H1 (cell line): ENCODE data around the gene GATC. TPM values are rescaled to one million over a fixed set of nuclear protein-coding genes. Genes with fewer than 3 reads are reported as not detected.

Experiments used
- CTCF ChIA-PET: fragments of 300-600 bp; sonication (Branson Sonifier 250); formaldehyde crosslinking; loops from one replicate; lab custom pipeline; 2021; ENCODE audit not compliant: partially characterized antibody; lab: Charles Lee
- POLR2A ChIA-PET: fragments of 300-600 bp; sonication (Branson Sonifier 250); formaldehyde crosslinking; loops from one replicate; lab custom pipeline; 2021; ENCODE audit warnings: inconsistent platforms; ENCODE audit not compliant: partially characterized antibody; lab: Charles Lee
- DNase-seq, 2 experiments: peaks; one replicate each; pipeline versions ENCODE4 v3.0.0 to v3.0.0-alpha.2; 2010 to 2022; ENCODE audit warnings: low spot score in 2 of 2, low read depth in 1 of 2, mixed read lengths in 1 of 2
- FAIRE-seq: peaks from 2 replicates; lab custom pipeline; 2011; peaks lifted over from hg19 to GRCh38; lab: Jason Lieb, UNC
- H2AFZ ChIP-seq: 2 replicates; pipeline ENCODE4 v1.8.1; 2012; ENCODE audit warnings: low read length, inconsistent platforms
- H2AK5ac ChIP-seq: 2 replicates; pipeline ENCODE4 v1.6.1; 2013; ENCODE audit warnings: low read depth, low read length
- H2BK120ac ChIP-seq: replicated peaks from 2 replicates; pipeline ENCODE3; 2013; ENCODE audit warnings: low read depth, low read length, inconsistent platforms
- H2BK12ac ChIP-seq: 2 replicates; pipeline ENCODE4 v1.6.1; 2013; ENCODE audit warnings: low read depth, low read length
- H2BK15ac ChIP-seq: 2 replicates; pipeline ENCODE4 v1.6.1; 2013; ENCODE audit warnings: low read length
- H2BK20ac ChIP-seq: 2 replicates; pipeline ENCODE4 v1.6.1; 2013; ENCODE audit warnings: low read length
- H2BK5ac ChIP-seq: 2 replicates; pipeline ENCODE4 v1.6.1; 2013; ENCODE audit warnings: low read depth, low read length
- H3K14ac ChIP-seq: 2 replicates; pipeline ENCODE4 v1.6.1; 2013; ENCODE audit warnings: inconsistent platforms; ENCODE audit not compliant: insufficient read length
- H3K18ac ChIP-seq: 2 replicates; pipeline ENCODE4 v1.6.1; 2013; ENCODE audit warnings: low read length; ENCODE audit errors: extremely low read depth
- H3K23ac ChIP-seq: 2 replicates; pipeline ENCODE4 v1.6.1; 2013; ENCODE audit warnings: inconsistent platforms; ENCODE audit not compliant: insufficient read length
- H3K23me2 ChIP-seq: 2 replicates; pipeline ENCODE4 v1.6.1; 2013; ENCODE audit warnings: low read depth, low read length
- H3K27ac ChIP-seq: 2 replicates; pipeline ENCODE4 v1.6.1; 2011; ENCODE audit warnings: low read depth, low read length, inconsistent platforms
- H3K27me3 ChIP-seq, 4 experiments: replicated peaks in 1 of 4; 1 replicate in 1 of 4; 2 replicates in 3 of 4; pipeline versions ENCODE4 v1.6.1 to v1.8.1; 2011 to 2013; ENCODE audit warnings: low read length in 3 of 4, mild to moderate bottlenecking in 3 of 4, inconsistent platforms in 2 of 4, mixed read lengths in 2 of 4, moderate library complexity in 1 of 4; ENCODE audit not compliant: control insufficient read depth in 3 of 4, insufficient read depth in 3 of 4; ENCODE audit errors: extremely low read depth in 1 of 4
- H3K36me3 ChIP-seq, 4 experiments: 2 replicates each; pipeline versions ENCODE4 v1.6.1 to v1.8.1; 2011 to 2013; ENCODE audit warnings: mild to moderate bottlenecking in 4 of 4, low read length in 3 of 4, moderate library complexity in 2 of 4, control low read depth in 1 of 4, inconsistent platforms in 1 of 4; ENCODE audit not compliant: insufficient read depth in 4 of 4, control insufficient read depth in 2 of 4
- H3K4ac ChIP-seq: replicated peaks from 2 replicates; pipeline ENCODE3; 2013; ENCODE audit warnings: low read length, low read depth, mixed read lengths, inconsistent platforms; ENCODE audit not compliant: insufficient read length
- H3K4me1 ChIP-seq, 4 experiments: replicated peaks in 1 of 4; 1 replicate in 1 of 4; 2 replicates in 3 of 4; pipeline versions ENCODE4 v1.6.1 to v1.8.1; 2011 to 2013; ENCODE audit warnings: low read length in 3 of 4, inconsistent platforms in 2 of 4, mixed read lengths in 1 of 4; ENCODE audit not compliant: insufficient read depth in 4 of 4, control insufficient read depth in 3 of 4
- H3K4me2 ChIP-seq, 2 experiments: 2 replicates each; pipeline versions ENCODE4 v1.6.1 to v1.8.1; 2011 to 2013; ENCODE audit warnings: low read depth in 2 of 2, low read length in 2 of 2, control low read depth in 1 of 2, inconsistent platforms in 1 of 2, mild to moderate bottlenecking in 1 of 2; ENCODE audit not compliant: insufficient read depth in 1 of 2
- H3K4me3 ChIP-seq, 4 experiments: fragments of 200-600, 300-600 bp in 1 of 4; sonication (generic), shearing (Covaris generic), sonication (Bioruptor Twin) in 1 of 4; 2 replicates each; pipeline versions ENCODE4 v1.5.1 to v1.8.1; 2011 to 2016; ENCODE audit warnings: low read length in 4 of 4, low read depth in 3 of 4, control low read depth in 2 of 4, inconsistent platforms in 2 of 4, mild to moderate bottlenecking in 2 of 4, mixed read lengths in 1 of 4, moderate library complexity in 1 of 4; ENCODE audit not compliant: insufficient read depth in 2 of 4; ENCODE audit errors: extremely low read depth in 1 of 4
- H3K56ac ChIP-seq: replicated peaks from 2 replicates; pipeline ENCODE3; 2013; ENCODE audit warnings: low read depth, mild to moderate bottlenecking, mixed read lengths, low read length, inconsistent platforms; ENCODE audit not compliant: insufficient read length
- H3K79me1 ChIP-seq: 2 replicates; pipeline ENCODE4 v1.6.1; 2013; ENCODE audit warnings: low read depth, low read length, control low read depth
- H3K79me2 ChIP-seq, 2 experiments: 2 replicates each; pipeline versions ENCODE4 v1.6.1 to v1.8.1; 2012 to 2013; ENCODE audit warnings: low read length in 2 of 2, mild to moderate bottlenecking in 2 of 2, inconsistent platforms in 1 of 2; ENCODE audit not compliant: insufficient read depth in 2 of 2, control insufficient read depth in 1 of 2
- H3K9ac ChIP-seq, 4 experiments: replicated peaks in 1 of 4; 1 replicate in 1 of 4; 2 replicates in 3 of 4; pipeline versions ENCODE4 v1.6.1 to v1.8.1; 2011 to 2013; ENCODE audit warnings: low read depth in 3 of 4, low read length in 3 of 4, control low read depth in 2 of 4, mild to moderate bottlenecking in 2 of 4, moderate library complexity in 2 of 4, inconsistent platforms in 1 of 4; ENCODE audit errors: extremely low read depth in 1 of 4
- H3K9me3 ChIP-seq, 2 experiments: 2 replicates each; pipeline versions ENCODE4 v1.6.1 to v1.8.1; 2012 to 2013; ENCODE audit warnings: mild to moderate bottlenecking in 2 of 2, moderate library complexity in 2 of 2, control low read depth in 1 of 2, inconsistent platforms in 1 of 2, low read depth in 1 of 2, low read length in 1 of 2, mixed read lengths in 1 of 2; ENCODE audit not compliant: insufficient read depth in 2 of 2
- H4K20me1 ChIP-seq, 2 experiments: replicated peaks in 1 of 2; 2 replicates each; pipeline versions ENCODE3 to v1.8.1; 2011 to 2013; ENCODE audit warnings: inconsistent platforms in 2 of 2, low read length in 2 of 2, mild to moderate bottlenecking in 1 of 2; ENCODE audit not compliant: insufficient read depth in 2 of 2, control insufficient read depth in 1 of 2
- H4K5ac ChIP-seq: 2 replicates; pipeline ENCODE4 v1.6.1; 2013; ENCODE audit warnings: low read length, low read depth, mixed read lengths, inconsistent platforms; ENCODE audit not compliant: insufficient read length
- H4K8ac ChIP-seq: 2 replicates; pipeline ENCODE4 v1.8.0; 2013; ENCODE audit warnings: mild to moderate bottlenecking, moderate library complexity, low read length, inconsistent platforms; ENCODE audit not compliant: insufficient read depth; ENCODE audit errors: extremely low read depth
- H4K91ac ChIP-seq: replicated peaks from 2 replicates; pipeline ENCODE3; 2013; ENCODE audit warnings: low read length, mixed read lengths, inconsistent platforms; ENCODE audit not compliant: insufficient read length
- CREB1 ChIP-seq: IDR thresholded peaks from 2 replicates; pipeline ENCODE4 v1.6.1; 2012; ENCODE audit warnings: inconsistent platforms
- GABPA ChIP-seq: IDR thresholded peaks from 2 replicates; pipeline ENCODE4 v1.6.1; 2011; ENCODE audit warnings: mild to moderate bottlenecking, low read length, moderate library complexity, borderline replicate concordance; ENCODE audit not compliant: insufficient read depth
- GTF2F1 ChIP-seq: IDR thresholded peaks from 2 replicates; pipeline ENCODE4 v1.6.1; 2012; ENCODE audit warnings: low read depth, low read length, improper control_type of control experiment, borderline replicate concordance
- KDM4A ChIP-seq: IDR thresholded peaks from one replicate; pipeline ENCODE4 v1.7.1; 2012; ENCODE audit warnings: low read depth, mild to moderate bottlenecking, moderate library complexity, low read length, inconsistent platforms; ENCODE audit not compliant: severe bottlenecking
- POLR2A ChIP-seq, 2 experiments: IDR thresholded peaks; 1 replicate in 1 of 2; 2 replicates in 1 of 2; pipeline ENCODE4 v1.6.1; 2011; ENCODE audit warnings: low read depth in 2 of 2, low read length in 2 of 2, mild to moderate bottlenecking in 2 of 2; ENCODE audit errors: control extremely low read depth in 1 of 2
- RAD21 ChIP-seq, 2 experiments: IDR thresholded peaks in 1 of 2; conservative IDR thresholded peaks in 1 of 2; 2 replicates each; pipeline ENCODE4 v1.6.1; 2011; ENCODE audit warnings: low read depth in 2 of 2, low read length in 2 of 2, improper control_type of control experiment in 1 of 2, inconsistent platforms in 1 of 2, mild to moderate bottlenecking in 1 of 2, moderate library complexity in 1 of 2
- TAF1 ChIP-seq: IDR thresholded peaks from 2 replicates; pipeline ENCODE4 v1.6.1; 2011; ENCODE audit warnings: mild to moderate bottlenecking, low read depth, low read length
- TAF7 ChIP-seq: optimal IDR thresholded peaks from 2 replicates; pipeline ENCODE3; 2011; ENCODE audit warnings: low read depth, mild to moderate bottlenecking, inconsistent platforms, low read length, moderate library complexity, borderline replicate concordance
- TEAD4 ChIP-seq: IDR thresholded peaks from 2 replicates; pipeline ENCODE4 v1.6.1; 2012; ENCODE audit warnings: low read depth, low read length, inconsistent platforms, mixed read lengths
- WGBS, 2 experiments: shearing (Covaris generic) in 1 of 2; methylation state at CpG; one replicate each; pipeline versions ENCODE4 v1.1.6 to v1.1.7; 2013 to 2015; ENCODE audit warnings: low lambda C conversion rate in 2 of 2, mixed read lengths in 2 of 2, inconsistent platforms in 1 of 2, low coverage in 1 of 2, missing lambda C conversion rate in 1 of 2; ENCODE audit not compliant: insufficient replicate concordance in 2 of 2, insufficient coverage in 1 of 2, insufficient read length in 1 of 2; ENCODE audit errors: extremely low coverage in 1 of 2, missing lambda C conversion rate in 1 of 2; 5-methylcytosine and 5-hydroxymethylcytosine counted together
- polyA plus RNA-seq, 7 experiments: library from polyadenylated mRNA; depleted of rRNA in 3 of 7; stranded (reverse) in 5 of 7; unstranded in 2 of 7; fragments of >200 nt in 5 of 7; fragments of 200-250 nt in 2 of 7; gene quantifications; 1 replicate in 5 of 7; 2 replicates in 1 of 7; 4 replicates in 1 of 7; pipeline versions ENCODE4 v1.2.1 to v1.2.3, GENCODE V29; 2011 to 2013; ENCODE audit warnings: missing spikeins in 2 of 7, mixed read lengths in 2 of 7
- total RNA-seq: library from RNA; stranded (reverse); fragmentation: NEBNext Ultra II Directional; extraction: Animal tissue kit (Norgen Biotek cat#: 25700); gene quantifications from 2 replicates; pipeline ENCODE4 v1.2.1, GENCODE V29; 2021

The GATC gene
- total and polyA plus RNA-seq, 2 of the 8 experiments (the other 6 are each of a cell fraction or from before 2014, with no cell fraction given), result 13.2 to 30.4 TPM

GRCh38 chr12:120508537-120508936 lies 62.3 kb downstream of the GATC start:
- H3K27ac ChIP-seq, result no peak overlapping the region
- H3K79me2 ChIP-seq, result no peaks in the 10 kb centered on the region
- no peak overlapping the region for H3K14ac ChIP-seq
- no peak overlapping the region for H4K91ac ChIP-seq
- no peak overlapping the region for H2AK5ac ChIP-seq
- H2BK20ac ChIP-seq, result no peak overlapping the region
- FAIRE-seq (no peak), DNase-seq (no peak)
- CTCF ChIA-PET, result interaction anchor here (0.7 kb wide), 1 partner anchor 199 kb away, joined by 3 read pairs; no protein-coding TSS in a partner anchor
- H2AFZ ChIP-seq, result no peak overlapping the region
- no peaks in the 10 kb centered on the region for H3K23me2 ChIP-seq
- POLR2A ChIA-PET, result interaction anchor here (0.6 to 4.3 kb wide), 7 partner anchors 8 to 59 kb away, joined by 3 to 27 read pairs (median 5); partner anchors contain the start of genes COQ5 and DYNLL1
- no peak overlapping the region for H2BK120ac ChIP-seq
- no peak overlapping the region for H2BK15ac ChIP-seq
- no peak overlapping the region for H2BK5ac ChIP-seq
- no peak overlapping the region for H3K4me2 ChIP-seq
- no peak overlapping the region for H3K4ac ChIP-seq
- H3K79me1 ChIP-seq, result no peaks in the 10 kb centered on the region
- H3K18ac ChIP-seq, result no peak overlapping the region
- no peak overlapping the region for H4K5ac ChIP-seq
- H3K9me3 ChIP-seq, result no peaks in the 10 kb centered on the region
- no peak overlapping the region for H2BK12ac ChIP-seq
- H3K56ac ChIP-seq, result no peak overlapping the region
- H4K8ac ChIP-seq, result no peak overlapping the region
- H3K4me3 ChIP-seq, result no peak overlapping the region
- peaks cover 2 to 29% (median 9%) of the 10 kb centered on the region in 4 experiments; a peak in 6 of 8 replicates for H3K36me3 ChIP-seq
- H3K23ac ChIP-seq, result no peak overlapping the region
- WGBS, 2 experiments, result 96% methylated on average over 8 of the region's 8 CpGs; no CpG with 5 or more reads in 1 of the 2 experiments
- no peak overlapping the region for H3K9ac ChIP-seq
- no peaks in the 10 kb centered on the region for H3K27me3 ChIP-seq
- H3K4me1 ChIP-seq, result peaks cover 5 to 9% (median 6%) of the 10 kb centered on the region in 4 experiments; a peak in 5 of 7 replicates
- H4K20me1 ChIP-seq, result no peaks in the 10 kb centered on the region
- TF ChIP-seq GABPA (no peak), TEAD4 (no peak), TAF1 (no peak), GTF2F1 (no peak), KDM4A (no peak), CREB1 (no peak), RAD21 (IDR thresholded peaks at IDR 0.05 in 1 of 2, conservative IDR thresholded peaks at IDR 0.05 in 1 of 2; ENCODE audit: low read depth in 2 of 2, low read length in 2 of 2) (no peak), TAF7 (no peak), POLR2A (IDR thresholded peaks at IDR 0.05; ENCODE audit: control extremely low read depth in 1 of 2, low read depth in 2 of 2, low read length in 2 of 2) (no peak)
